ENCODE results near the gene TCF7L2. TPM values are rescaled to one million over a fixed set of nuclear protein-coding genes. Genes with fewer than 3 reads are reported as not detected.

TCF7L2 gene
- total RNA-seq, 1 experiment from 2014 or later: 45.2 TPM

DNA sequence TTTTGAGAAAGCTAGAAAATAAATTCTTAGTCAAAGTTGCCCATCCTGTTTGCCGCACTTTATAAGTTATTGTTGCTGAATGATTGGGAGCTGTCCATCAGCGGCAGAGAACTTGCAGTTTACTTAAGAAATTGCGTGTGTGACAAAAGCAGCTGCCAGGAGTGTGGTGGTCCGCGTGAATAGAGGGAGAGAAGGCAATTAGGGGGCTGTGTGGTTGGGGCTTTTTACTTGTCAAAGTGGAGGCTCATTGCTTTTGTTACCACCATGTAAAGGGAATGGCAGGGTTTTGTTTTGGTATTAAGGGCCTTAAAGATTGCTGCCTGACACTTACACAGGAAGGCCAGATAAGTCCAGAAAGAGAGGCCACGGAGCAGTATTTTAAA, 177.8 kb downstream of the TCF7L2 start:
- Histone ChIP-seq H3K27ac (ENCODE audit: low read length) (peak overlapping the region; percentile 66; the same call in 1 of the 2 replicates), H3K9me3 (ENCODE audit: control insufficient read depth, insufficient read depth, low read depth, low read length) (no peaks in the 10 kb centered on the region), H3K27me3 (ENCODE audit: control insufficient read depth, insufficient read depth, low read length) (no peaks in the 10 kb centered on the region), H3K4me1 (ENCODE audit: control insufficient read depth, insufficient read depth, low read length) (peaks cover 53% of the 10 kb centered on the region), H3K4me3 (ENCODE audit: low read depth in 2 of 2, low read length in 2 of 2) (no peak overlapping the region), H3K36me3 (ENCODE audit: control insufficient read depth, insufficient read depth, low read length) (no peaks in the 10 kb centered on the region)
- no TSS peak for BruUV-seq (replicated peaks)
- ATAC-seq (no peak), DNase-seq (ENCODE audit: low read depth, low spot score) (no peak)
- intact Hi-C loops (cut with micrococcal nuclease; ENCODE audit: unreplicated experiment) (loop anchor here (2.0 to 10.0 kb wide), 2 partner anchors 167 to 563 kb away; no protein-coding TSS in a partner anchor), in situ Hi-C loops (cut with HindIII; ENCODE audit: low pct_unique_long_range_greater_than_20kb, low sequenced_read_pairs) (no loop called here)
- TF ChIP-seq REST (IDR thresholded peaks at IDR 0.05; ENCODE audit: insufficient read depth in 1 of 2, low read depth in 2 of 2, low read length in 1 of 2) (0 out of 4 replicates have a peak, but pooled peaks of 1 of the 2 experiments have one; percentile 27), CTCF (IDR thresholded peaks at IDR 0.05) (no peak)
- CTCF ChIA-PET: interaction anchor here (0.6 to 0.7 kb wide), 3 partner anchors 71 to 479 kb away, joined by 3 to 12 read pairs (median 5); no protein-coding TSS in a partner anchor
- POLR2A ChIA-PET: interaction anchor here (0.6 kb wide), 1 partner anchor 510 kb away, joined by 8 read pairs; no protein-coding TSS in a partner anchor

- ATAC-seq: no peak
- CTCF ChIA-PET: interaction anchor here (0.7 kb wide), 1 partner anchor 72 kb away, joined by 12 read pairs; no protein-coding TSS in a partner anchor
Measured at GRCh38 chr10:113128450-113129070, 178.5 kb downstream of the TCF7L2 start.

More at GRCh38 chr10:113128450-113129070, 178.5 kb downstream of the TCF7L2 start:
- no peak for TF ChIP-seq CTCF (IDR thresholded peaks at IDR 0.05)
- no peak for TF ChIP-seq POLR2AphosphoS5 (IDR thresholded peaks at IDR 0.05; ENCODE audit: low read depth, low read length)
- TF ChIP-seq TCF7L2 (IDR thresholded peaks at IDR 0.05; ENCODE audit: low read depth, low read length): no peak
- TF ChIP-seq SIN3A (IDR thresholded peaks at IDR 0.05; ENCODE audit: borderline replicate concordance, insufficient read depth, low read depth, low read length): no peak
- no peak for TF ChIP-seq REST (IDR thresholded peaks at IDR 0.05; ENCODE audit: insufficient read depth in 1 of 2, low read depth in 2 of 2, low read length in 1 of 2)
- no peak for DNase-seq (ENCODE audit: low read depth, low spot score)
- no TSS peak for BruUV-seq (replicated peaks)
- Histone ChIP-seq H3K4me1 (ENCODE audit: control insufficient read depth, insufficient read depth, low read length) (peaks cover 51% of the 10 kb centered on the region), H3K36me3 (ENCODE audit: control insufficient read depth, insufficient read depth, low read length) (no peaks in the 10 kb centered on the region), H3K9me3 (ENCODE audit: control insufficient read depth, insufficient read depth, low read depth, low read length) (no peaks in the 10 kb centered on the region), H3K27me3 (ENCODE audit: control insufficient read depth, insufficient read depth, low read length) (no peaks in the 10 kb centered on the region), H3K27ac (ENCODE audit: low read length) (peak overlapping the region; percentile 62), H3K4me3 (ENCODE audit: low read depth in 2 of 2, low read length in 2 of 2) (no peak overlapping the region)
- in situ Hi-C loops (cut with HindIII; ENCODE audit: low pct_unique_long_range_greater_than_20kb, low sequenced_read_pairs) (no loop called here), intact Hi-C loops (cut with micrococcal nuclease; ENCODE audit: unreplicated experiment) (loop anchor here (10.0 kb wide), 1 partner anchor 564 kb away; no protein-coding TSS in a partner anchor)
- POLR2A ChIA-PET: no interaction called here
